Right lobe of liver (tissue), 4 donors: ENCODE measurements around the gene PEMT.

Source experiments
- POLR2A ChIP-seq: fragments of 450-650 bp; IDR thresholded peaks from one replicate; pipeline ENCODE4 v1.6.1; 2017; ENCODE audit warnings: antibody characterized with exemption, mild to moderate bottlenecking
- TF ChIP-seq, protein P1 (sequence below), 4 donors: fragments of 200-600 bp in 3 of 4; fragments of 450-650 bp in 1 of 4; IDR thresholded peaks; one replicate each; pipeline versions ENCODE4 v1.5.1 to v1.8.0; 2016 to 2022; ENCODE audit warnings: antibody characterized with exemption in 4 of 4, mild to moderate bottlenecking in 2 of 4
- donor health status: DM: no; HTN: no; CAD: no.
- donor health status: DM: no; HTN: no; CAD: no.
- donor health status: DM: no; HTN: yes; CAD: no.

DNA sequence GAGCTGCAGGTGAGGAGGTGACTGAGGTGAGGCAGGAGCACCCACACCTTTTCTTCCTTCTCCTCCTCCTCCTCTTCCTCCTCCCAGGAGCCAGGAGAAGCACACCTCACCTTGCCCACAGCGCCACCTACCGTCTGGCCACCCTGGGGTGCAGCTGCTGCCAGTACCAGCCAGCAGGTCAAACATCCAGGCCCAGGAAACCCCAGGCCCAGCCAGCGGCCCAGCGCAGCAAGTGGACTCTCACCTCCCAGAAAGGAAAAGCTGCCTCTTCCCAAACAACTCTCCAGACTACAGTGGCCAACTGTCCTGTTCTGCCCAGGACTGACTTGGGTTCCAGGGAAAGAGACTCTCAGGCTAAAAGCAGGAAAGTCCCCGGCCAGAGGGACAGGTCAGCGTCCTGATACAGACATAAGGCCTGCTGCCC, 22.7 kb downstream of the PEMT start:
- TF ChIP-seq, protein P1, sequence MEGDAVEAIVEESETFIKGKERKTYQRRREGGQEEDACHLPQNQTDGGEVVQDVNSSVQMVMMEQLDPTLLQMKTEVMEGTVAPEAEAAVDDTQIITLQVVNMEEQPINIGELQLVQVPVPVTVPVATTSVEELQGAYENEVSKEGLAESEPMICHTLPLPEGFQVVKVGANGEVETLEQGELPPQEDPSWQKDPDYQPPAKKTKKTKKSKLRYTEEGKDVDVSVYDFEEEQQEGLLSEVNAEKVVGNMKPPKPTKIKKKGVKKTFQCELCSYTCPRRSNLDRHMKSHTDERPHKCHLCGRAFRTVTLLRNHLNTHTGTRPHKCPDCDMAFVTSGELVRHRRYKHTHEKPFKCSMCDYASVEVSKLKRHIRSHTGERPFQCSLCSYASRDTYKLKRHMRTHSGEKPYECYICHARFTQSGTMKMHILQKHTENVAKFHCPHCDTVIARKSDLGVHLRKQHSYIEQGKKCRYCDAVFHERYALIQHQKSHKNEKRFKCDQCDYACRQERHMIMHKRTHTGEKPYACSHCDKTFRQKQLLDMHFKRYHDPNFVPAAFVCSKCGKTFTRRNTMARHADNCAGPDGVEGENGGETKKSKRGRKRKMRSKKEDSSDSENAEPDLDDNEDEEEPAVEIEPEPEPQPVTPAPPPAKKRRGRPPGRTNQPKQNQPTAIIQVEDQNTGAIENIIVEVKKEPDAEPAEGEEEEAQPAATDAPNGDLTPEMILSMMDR (IDR thresholded peaks at IDR 0.05), result peak; percentile 77 to 93 (median 90)
- peak; percentile 33 for TF ChIP-seq POLR2A
